ENCODE data around the gene MAP4K2. TPM values are rescaled to one million over a fixed set of nuclear protein-coding genes. Genes with fewer than 3 reads are reported as not detected.

The MAP4K2 gene
- total RNA-seq, 1 donor from 2014 or later, result 13.2 TPM

DNA sequence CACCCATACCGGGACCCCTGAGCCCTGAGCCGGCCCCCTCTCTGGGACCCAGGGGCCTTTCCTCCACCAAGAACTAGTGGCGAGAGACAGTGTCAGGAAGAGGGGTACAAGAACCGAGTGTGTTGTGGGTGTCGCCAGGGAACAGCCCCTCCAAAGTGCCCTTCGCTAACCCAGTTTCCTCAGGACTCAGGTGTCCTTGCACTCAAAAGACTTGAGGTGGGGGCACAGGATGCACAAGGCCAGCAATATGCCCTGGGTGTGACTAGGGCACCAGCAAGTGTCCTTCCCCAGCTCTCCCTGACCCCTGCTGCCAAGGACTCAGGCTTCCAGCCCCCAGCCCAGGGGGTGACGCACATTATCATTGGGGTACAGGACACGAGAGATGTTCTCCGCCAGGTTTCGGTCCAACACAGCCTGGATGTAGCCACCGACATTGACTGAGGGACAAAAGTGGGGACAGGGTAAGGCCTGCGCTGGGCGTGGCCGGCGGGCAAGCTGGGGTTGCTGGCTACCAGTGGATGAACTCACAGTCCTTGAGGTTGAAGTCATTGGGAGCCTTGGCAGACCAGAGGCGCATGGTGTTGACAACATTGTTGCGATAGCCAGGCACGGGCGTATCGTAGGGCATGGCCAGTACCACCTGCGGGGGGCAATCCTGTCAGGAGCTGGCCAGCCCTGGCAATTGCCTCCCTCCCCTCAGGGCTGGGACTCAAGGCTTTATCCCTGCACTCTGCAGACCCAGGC lies 47.9 kb downstream of the MAP4K2 start:
- DNase-seq (ENCODE audit: low read depth), result no peak

DNA sequence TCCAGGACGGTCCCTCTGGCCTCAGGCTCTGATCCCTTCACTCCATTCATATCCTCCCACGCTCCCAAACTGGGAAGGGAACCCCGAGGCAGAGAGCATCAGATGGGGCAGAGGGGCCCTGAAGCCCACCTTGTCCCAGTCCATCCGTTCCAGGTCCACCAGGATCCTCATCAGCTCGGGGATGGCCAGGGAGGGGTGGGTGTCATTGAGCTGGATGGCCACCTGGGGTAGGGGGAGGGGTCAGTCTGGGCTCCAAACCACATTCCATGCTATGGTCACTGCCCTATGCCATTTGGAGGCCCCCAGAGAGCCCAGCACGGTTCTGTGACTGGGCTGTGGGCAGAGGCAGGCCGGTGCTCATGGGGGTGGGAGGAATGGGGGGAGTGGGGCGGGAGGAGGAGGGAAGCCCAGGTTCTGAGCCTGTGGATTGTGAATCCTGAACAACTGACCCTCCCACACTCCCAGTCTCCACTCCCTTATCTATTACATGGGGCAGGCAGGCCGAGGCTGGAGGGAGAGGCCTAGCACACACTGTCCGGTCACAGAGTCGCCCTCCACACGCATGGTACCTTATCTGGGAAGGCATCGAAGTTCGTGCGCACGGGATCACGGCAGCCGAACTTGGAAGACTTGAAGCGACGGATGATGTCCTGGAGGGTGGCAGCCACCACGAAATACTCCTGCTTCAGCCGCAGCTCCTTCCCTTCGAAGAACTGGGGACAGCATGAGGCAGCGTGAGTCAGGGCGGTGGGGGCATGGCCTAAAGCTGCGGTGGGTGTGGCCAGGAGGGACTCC lies 48.7 kb downstream of the MAP4K2 start:
- no peak for DNase-seq (ENCODE audit: low read depth)

DNA sequence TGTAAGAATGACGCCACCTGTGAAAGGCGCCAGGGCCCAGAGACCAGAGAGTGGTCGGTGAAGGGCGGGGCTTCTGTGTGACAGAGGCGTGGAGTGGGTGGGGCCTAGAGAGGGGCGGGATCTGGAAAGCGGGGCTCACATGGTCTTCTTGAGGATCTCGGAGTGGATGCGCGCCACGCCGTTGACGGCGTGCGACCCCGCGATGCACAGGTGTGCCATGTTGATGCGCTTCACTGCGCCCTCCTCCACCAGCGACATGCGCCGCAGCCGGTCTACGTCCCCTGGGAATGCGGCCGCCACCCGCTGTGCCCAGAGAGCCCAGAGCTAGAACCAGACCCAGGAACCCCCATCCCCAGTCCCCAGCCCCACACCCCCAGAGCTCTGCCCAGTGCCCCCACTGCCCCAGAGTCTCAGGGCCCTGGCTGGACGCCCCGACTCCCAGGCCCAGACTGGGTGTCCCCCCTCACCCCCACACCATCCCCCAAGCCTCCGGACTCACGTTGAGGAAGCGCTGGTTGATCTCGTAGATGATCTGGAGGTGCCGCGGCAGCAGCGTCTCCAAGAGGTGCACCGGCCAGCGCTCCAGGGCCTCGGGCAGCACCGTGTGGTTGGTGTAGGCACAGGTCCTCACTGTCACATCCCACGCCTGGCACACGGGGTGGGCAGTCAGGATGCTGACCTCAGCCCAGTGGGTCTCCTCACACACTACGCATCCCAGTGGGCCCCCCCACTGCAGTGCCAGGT lies 49.5 kb downstream of the MAP4K2 start:
- DNase-seq (ENCODE audit: low read depth), result no peak

DNA sequence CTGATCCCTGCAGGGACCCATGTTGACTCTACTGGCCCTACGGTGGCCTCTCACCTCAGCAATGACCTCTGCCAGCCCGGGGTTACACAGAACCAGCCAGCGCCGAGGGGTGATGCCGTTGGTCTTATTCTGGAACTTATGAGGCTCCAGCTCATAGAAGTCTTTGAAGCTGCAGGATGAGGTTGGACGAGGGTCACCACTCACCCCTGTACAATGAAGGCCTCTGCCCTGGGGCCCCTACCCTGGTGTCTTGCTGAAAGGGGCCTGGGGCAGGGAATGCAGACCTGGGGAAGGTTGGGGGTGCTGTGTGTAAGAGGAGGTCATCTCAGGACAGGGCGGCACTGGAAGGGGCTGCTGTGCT lies 50.0 kb downstream of the MAP4K2 start:
- no peak for DNase-seq (ENCODE audit: low read depth)

DNA sequence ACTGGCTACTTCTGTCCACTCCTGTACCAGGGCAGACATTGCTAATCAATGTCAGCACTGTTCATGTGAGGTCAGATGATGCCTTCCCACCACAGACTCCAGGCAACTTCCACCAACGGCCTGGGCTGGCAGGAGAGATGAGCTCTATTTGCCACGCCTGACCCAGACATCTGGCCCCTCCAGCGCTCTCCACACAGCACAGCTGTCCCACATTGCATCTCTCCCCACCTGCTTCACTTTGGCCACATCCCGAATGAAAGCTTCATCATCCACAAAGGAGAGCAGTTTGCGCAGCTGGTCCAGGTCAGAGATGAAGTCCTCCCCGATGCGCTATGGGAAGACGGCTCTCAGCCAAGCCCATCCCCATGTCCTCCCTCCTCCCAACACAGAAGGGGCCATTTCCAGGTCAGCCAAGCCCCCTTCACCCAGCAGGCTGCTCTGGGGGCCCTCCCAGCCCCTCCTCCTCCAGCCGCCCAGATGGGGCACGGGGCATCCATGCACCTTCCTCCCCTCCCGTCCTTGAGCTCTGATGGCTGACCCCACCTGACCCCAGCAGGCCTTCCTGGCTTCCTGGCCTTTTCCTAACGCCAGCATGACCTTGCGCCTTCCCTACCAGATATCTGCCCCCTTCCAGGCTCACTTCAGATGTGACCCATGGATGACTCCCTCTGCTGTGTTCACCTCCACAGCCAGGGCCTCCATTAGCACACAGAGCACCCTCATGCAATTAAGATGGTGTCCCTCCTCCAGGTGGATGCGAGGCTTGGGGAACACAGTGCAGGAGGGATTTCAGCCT lies 50.6 kb downstream of the MAP4K2 start:
- DNase-seq (ENCODE audit: low read depth), result no peak

DNA sequence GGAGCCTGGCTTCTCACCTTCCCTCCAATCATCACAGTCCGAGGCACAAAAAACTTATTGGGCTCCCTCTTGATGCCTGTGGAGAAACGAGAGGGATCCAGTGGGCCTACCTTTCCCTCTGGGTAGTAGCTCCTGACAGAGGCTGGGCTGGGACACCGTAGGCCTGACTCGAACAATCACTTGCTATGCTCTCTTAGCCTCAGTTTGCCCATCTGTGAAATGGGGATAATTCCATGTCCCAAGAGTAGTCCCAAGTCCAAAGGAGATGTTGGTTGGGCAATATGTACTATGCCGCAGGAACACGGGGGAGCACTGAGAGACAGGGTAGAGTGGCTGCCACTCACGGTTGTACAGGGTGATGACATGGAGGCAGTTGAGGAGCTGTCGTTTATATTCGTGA lies 51.4 kb downstream of the MAP4K2 start:
- no peak for DNase-seq (ENCODE audit: low read depth)

DNA sequence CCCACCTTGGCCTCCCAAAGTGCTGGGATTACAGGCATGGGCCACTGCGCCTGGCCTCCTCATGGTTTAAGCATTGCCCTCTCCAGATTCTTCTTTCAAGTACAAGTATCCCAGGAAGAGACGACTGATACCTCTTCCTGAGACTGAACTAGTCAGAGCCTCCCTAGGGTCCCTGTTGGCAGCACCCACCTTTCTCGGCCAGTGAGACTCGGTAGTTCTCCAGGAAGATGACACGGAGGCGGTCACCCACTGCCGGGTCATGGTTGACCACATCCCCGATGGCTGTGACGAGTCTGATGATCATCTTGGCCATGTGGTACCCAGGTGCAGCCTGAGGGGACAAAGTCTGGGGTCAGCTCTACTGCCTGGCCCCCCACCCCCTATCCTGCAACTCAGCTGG lies 51.9 kb downstream of the MAP4K2 start:
- no peak for DNase-seq (ENCODE audit: low read depth)

DNA sequence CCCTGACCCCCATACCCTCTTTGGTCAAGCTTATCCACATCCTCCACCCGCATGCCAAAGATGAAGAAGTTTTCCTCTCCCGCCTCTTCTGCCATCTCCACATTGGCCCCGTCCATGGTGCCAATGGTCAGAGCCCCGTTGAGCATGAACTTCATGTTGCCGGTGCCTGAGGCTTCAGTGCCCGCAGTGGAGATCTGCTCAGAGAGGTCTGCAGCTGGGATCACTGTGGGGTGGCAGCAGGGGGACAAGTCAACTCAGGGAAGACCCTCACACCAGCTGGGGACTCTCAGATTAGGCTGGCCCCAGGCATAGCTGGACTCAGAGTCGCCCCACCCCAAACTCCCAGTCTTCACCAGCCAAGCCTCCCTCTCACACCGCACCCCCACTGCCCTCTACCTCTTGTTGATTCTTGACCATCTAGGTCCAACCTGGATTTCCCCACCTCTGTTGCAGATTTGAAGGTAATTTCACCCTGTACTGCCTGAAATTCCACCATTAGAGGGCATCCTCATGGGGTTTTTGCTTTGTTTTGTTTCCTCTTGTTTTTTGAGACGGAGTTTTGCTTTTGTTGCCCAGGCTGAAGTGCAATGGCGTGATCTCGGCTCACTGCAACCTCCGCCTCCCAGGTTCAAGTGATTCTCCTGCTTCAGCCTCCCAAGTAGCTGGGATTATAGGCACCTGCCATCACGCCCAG lies 52.5 kb downstream of the MAP4K2 start:
- DNase-seq (ENCODE audit: low read depth), result no peak

DNA sequence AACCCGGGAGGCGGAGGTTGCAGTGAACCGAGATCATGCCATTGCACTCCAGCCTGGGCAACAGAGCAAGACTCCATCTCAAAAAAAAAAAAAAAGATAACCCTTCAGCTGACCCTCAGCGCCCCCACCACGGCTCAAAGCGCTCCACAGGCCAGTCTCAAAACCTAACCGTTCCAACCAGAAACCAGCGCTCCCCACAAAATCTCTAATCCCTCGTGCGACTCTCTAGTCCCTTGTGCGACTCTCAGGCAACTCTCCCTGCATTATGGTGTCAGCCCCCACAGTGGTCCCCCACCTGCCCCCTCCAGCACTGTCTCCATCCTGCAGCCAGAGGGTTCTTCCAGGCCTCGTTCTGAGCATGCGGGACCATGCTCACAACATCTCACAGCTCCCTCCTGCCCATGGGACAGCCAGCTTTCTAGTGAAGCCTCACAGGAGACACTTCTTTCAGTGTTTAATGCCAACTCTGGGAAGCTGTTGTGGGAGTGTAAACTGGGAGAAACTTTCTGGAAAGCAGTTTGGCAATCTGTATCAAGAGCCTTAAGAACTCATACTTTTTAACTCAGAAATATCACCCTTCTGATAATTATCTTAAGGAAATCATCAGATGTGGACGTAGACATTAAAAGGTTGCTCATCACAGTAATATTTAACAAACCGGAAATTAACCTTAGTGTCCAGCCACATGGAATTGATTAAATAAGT lies 54.9 kb downstream of the MAP4K2 start:
- DNase-seq (ENCODE audit: low read depth), result no peak

DNA sequence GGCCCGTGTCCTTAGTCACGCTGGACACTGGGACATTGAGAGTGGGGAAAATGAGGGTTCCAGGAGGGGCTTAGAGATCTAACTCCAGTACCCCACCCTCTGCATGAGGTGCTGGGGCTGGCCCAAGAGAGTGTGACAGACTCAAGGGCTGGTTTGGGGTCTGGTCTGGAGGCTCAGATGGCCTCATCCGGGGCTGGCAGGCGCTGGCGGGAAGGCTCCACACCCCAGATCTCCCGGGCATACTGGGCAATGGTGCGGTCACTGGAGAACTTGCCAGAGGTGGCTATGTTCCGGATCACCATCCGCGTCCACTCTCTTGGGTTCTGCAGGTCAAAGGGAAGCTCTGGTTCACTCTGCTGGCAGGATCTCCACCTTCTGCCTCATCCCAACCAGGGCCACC lies 56.5 kb downstream of the MAP4K2 start:
- no peak for DNase-seq (ENCODE audit: low read depth)

DNA sequence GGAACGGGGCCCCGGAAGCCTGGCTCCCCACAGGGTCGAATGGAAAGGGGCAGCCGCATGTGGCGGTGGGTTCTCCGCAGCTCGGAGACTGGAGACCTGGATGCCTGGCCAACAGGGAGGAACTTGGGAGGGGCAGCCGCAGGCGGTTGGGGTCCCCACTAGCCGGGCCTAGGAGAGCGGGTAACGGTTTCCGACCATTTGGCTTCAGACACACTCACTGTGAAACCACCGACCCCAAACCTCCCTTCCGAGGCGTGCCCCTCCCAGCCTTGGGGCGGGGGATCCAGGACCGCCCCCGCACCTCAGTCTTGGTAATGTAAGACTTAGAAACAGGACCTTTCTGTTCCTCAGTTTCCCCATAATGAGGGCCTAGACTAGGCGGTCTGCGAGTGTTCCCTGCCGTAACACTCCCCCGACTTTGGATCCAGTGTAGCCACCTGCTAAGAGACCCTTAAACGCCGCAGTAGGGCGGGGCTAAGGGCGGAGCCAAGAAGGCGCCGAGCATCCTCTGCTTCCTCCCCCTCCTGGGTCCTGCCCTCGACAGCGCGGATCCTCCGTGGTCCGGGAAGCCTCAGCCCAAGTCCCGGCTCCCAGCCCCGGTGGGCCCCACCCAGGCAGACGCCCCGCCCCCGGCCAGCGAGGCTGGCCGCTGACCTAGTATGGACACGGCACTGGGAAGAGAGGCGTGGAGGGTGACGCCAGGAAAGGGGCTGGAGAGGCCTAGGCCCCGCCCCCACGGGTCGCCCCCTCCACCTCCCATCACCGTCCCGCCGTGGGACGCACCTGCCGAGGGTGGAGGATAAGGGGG lies 57.3 kb downstream of the MAP4K2 start:
- DNase-seq (ENCODE audit: low read depth), result no peak

DNA sequence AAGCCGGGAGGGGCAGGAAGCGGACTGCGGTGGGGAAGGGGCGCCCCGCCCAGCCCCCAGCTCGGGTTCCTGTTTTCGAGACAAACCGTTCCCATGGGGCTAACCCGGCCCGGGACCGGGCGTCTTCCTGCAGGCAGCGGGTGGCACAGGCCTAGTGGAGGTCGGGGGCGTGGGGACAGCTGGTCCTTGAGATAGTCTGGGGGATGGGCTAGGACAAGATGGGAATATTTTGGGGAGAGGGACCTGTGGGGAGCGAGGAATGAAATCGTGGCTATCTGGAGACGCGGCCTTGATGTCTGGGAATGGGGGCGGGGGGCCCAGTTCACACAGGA lies 57.9 kb downstream of the MAP4K2 start:
- DNase-seq (ENCODE audit: low read depth), result no peak

DNA sequence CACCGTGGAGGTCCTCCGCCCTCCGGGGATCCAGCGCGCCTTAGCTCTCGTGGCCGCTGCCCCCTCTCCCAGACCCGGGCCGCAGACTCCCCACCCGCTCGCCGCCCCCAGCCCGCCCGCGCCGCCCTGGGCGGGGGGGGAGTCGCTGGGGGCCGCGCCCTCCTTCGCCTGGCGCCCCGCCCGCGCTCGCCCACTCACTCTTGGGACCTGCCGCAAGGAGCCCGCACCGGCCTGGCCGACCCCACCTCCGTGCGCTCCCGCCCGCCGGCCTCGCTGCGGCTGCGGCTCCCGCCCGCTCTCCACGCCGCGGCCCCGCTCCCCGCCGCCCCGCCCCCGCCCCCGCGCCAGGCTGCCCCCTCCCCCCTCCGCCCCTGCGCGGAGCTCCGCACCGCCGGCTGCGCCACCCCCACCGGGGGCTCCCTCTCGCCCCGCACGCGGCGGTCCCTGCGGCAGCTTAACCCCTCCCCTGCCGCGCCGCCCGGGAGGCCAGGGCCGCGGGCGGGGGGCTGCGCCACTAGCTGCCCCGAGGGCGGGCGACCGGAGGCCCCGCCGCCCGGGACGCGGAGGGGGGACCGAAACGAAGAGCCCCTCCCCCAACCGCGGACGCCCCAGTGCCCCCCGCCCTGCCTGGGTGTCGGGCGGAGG lies 58.3 kb downstream of the MAP4K2 start:
- no peak for DNase-seq (ENCODE audit: low read depth)

DNA sequence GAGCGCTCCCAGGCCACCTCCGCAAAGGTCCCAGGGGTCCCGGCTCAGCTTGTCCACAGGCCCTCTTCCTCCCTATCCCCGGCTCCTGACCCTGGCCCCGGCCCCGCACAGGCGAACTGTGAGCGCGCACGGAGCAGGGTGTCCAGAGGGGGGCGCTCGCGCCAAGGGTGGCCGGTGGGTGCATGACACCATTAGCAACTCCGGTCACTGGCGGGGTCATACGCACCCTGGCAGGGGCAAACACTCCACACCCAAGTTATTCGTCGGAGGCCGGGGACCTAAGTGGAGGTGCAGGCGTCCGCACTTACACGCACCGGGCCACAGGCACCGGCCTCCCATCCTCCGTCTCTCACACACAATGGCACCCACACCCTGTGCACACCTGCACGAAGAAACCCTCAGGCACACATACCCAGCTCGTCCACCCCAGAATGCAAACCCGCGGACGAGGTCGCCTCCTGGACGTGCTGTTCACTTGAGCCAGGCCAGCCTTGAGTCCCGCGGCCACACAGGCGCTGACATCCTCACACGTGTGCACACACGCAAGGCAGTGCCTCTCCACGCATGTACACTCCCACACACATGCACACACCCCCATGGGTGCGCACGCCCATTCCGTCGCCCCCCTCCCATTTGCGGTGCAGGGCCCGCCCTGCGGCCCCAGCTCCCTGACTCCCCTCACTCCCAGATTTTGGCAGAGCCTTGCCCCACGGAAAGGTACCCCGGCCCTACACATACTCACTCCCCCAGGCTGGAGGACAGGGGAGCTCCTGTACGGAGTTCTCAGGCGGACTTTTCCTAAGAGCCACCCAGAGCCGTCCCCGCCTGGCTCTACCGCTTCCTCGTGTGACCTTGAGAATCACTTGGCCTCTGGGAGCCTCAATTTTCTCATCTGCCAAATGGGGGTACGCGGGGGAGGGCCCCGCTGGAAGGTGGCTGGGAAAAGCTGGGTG lies 59.1 kb downstream of the MAP4K2 start, which contains the start of gene RASGRP2:
TSS of gene RASGRP2 (minus strand) at position 552 of the 953 bp plus-strand sequence. CDS start 1,276 bp downstream, outside the sequence.
- no peak for DNase-seq (ENCODE audit: low read depth)

DNA sequence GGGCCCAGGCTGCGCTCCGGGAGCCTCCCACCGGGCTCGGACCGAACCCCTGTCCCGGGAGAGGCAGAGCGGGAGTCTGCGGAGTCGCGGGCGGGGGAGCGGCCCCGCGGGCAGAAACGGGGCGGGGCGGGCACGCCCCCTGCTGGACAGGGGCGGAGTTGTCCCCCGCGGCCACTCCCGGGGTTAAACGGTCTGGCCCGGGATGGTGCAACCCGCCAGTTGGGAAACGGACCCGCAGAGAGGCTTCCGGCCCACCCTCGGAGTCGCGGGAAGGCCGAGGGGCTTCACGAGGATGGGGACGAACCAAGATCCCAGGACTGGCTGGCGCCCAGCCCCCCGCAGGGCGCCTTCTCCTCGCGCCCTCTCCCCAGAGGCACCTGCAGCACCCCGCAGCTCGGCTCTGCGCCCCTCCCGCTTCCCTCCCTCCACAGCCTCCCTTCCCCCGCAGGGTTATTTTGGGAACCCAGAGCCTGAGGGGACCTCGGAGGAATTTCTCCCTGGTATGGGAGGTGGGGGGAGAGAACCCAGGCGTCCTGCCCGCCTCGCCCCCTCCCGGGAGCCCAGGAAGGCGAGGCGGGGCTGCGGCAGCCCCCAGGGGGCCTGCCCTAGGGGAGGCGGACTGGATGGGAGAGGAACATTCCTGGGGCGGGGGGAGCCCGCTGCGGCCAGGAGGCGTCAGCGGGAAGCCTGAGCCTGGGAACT lies 60.0 kb downstream of the MAP4K2 start:
- no peak for DNase-seq (ENCODE audit: low read depth)

DNA sequence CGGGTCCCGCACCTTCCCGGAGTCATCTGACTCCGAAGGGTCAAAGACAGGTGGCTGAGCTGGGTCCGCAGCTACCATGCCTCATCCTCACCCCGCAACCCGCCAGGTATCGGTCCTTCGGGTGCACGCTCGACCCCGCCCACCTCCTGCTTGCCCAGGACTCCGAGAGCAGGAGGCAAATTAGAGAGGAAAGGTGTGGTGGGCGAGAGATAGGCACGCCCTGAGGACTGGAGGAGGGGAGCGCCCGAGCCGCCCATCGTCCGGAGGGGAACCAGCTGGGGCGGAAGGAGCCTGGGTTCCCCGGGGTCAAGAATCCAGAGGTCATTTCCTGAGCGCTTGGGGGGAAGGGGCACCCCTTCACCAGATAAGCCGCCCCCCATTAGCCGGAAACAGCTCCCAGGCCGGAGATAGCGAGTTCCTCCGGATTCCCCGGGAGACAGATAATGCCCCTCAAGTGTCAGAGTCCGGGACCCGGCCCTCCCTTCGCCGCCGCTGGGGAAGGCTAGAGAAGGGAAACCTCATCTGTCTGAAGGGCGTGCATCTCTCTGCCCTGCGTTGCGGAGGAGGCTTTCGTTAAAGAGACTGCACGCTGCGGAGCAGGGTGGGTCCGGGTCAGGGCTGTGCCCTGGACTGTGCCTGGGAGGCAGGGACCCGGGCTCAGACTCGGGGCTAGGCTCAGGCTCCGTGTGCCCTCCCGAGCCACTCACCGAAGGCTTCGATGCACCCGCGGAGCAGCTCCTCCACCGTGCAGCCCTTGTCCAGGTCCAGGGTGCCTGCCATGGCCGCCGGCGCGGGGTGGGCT lies 60.7 kb downstream of the MAP4K2 start:
- DNase-seq (ENCODE audit: low read depth), result no peak

Measured in renal cortical epithelial cell (primary cell).